Fibroblast of mammary gland (primary cell): ENCODE measurements around the gene CHST15.

ENCODE experiments used
- DNase-seq: peaks from one replicate; pipeline ENCODE4 v3.0.0-alpha.2; 2010; ENCODE audit warnings: low read depth
- H3K4me3 ChIP-seq: 2 replicates; pipeline ENCODE4 v1.5.1; 2011; ENCODE audit warnings: low read depth, mild to moderate bottlenecking, low read length, moderate library complexity; ENCODE audit not compliant: control insufficient read depth
- TF ChIP-seq, protein P1 (sequence below): conservative IDR thresholded peaks from 2 replicates; pipeline ENCODE4 v1.5.1; 2011; ENCODE audit warnings: low read depth, low read length, inconsistent platforms; ENCODE audit not compliant: control insufficient read depth, insufficient read depth

The CHST15 gene

DNA sequence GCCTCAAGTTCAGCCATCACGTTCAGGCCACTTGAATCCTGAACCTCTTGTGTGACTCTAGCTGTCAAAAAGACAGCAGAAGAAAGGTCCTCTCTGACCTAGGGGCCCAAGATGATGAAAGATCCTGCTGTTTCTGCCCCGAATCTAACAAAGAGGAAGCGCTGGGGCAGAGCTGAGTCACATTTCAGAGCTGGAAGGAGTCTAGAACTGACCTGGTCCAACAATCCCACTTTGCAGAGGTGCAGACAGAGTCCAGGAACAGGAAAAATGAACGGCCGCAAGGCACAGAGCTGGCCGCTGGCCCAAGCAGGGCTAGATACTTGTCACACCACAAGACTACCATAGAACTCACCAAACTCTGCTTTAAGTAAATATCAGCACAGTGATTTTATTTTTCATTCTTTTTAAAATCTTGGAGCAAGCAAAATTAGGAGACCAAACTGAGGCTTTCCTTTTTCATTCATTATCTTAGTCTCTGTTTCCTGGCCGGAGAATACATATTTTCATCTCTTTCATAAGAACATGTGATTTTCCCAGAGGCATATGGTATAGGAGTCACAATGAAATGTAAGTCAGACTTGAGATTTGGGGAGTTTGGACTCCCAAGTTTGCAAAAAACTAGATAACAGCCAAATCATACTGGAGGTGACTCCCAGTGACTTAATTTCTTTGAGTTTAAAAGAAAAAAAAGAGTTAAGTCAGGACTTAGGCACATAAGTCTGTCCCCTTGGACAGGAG is 52.8 kb downstream of the CHST15 start:
- no peak overlapping the region for H3K4me3 ChIP-seq
- TF ChIP-seq, protein P1, sequence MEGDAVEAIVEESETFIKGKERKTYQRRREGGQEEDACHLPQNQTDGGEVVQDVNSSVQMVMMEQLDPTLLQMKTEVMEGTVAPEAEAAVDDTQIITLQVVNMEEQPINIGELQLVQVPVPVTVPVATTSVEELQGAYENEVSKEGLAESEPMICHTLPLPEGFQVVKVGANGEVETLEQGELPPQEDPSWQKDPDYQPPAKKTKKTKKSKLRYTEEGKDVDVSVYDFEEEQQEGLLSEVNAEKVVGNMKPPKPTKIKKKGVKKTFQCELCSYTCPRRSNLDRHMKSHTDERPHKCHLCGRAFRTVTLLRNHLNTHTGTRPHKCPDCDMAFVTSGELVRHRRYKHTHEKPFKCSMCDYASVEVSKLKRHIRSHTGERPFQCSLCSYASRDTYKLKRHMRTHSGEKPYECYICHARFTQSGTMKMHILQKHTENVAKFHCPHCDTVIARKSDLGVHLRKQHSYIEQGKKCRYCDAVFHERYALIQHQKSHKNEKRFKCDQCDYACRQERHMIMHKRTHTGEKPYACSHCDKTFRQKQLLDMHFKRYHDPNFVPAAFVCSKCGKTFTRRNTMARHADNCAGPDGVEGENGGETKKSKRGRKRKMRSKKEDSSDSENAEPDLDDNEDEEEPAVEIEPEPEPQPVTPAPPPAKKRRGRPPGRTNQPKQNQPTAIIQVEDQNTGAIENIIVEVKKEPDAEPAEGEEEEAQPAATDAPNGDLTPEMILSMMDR, result no peak
- DNase-seq, result no peak

DNA sequence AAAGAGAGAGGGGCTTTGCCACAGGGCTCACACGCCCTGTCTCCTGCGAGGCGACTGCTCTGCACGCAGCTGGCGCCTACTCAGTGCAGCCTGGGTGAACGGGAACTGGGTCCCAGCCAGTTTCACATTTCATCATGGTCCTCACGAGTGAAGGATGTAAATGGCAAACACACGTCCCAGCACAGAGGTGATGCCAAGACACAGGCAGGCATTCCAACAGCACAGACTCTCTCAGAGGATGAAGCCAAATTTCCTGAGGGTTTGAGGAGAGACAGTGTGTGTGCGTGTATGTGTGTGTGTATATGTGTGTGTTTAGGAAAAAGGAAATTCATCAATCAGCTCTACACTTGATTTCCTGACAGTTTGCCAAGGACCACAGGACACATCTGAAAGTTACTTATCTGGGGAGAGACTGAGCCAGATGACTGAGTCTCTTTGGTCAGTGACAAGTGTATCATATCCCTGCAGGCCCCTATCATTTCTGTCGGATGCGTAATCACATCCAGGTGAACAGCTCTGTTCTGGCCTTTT is 53.9 kb downstream of the CHST15 start:
- TF ChIP-seq, protein P1, result no peak
- DNase-seq, result no peak
- H3K4me3 ChIP-seq, result no peak overlapping the region

DNA sequence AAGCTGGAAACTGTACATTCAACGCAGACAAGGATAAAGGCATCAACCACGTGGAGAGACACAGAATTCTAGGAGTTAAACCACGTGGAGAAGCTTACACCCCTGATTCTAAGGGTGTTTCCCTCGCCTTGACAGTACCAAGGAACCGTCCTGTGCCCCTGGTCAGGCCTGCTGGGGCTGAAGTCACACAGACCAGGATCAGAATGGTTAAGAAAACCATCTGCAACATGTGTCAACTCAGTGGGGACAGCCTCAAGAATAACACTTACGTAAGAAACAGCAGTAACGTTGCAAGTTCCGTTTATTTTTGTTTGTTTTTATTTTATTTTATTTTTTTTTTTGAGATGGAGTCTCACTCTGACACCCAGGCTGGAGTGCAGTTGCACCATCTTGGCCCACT is 55.6 kb downstream of the CHST15 start:
- no peak overlapping the region for H3K4me3 ChIP-seq
- TF ChIP-seq, protein P1, result no peak
- no peak for DNase-seq

DNA sequence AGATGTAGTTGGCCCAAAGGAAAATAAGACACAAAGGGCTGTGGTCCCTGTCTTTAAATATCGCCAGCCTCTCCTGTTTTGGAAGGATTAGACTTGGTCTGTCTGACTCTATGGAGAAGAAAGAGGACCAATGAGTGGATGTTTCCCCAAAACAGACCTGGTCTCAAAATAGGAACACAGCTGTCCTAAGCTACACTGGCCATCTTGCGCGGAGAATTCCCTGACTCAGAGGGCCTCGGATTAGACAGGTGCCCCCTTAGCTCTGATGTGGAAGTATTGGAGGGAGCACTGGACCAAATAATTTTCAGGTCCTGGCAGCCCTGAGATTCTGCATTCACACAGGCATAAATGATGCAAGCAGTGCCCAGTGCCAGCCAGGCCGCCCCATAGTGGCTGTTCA is 56.1 kb downstream of the CHST15 start:
- no peak for DNase-seq
- no peak overlapping the region for H3K4me3 ChIP-seq
- TF ChIP-seq, protein P1, result no peak

DNA sequence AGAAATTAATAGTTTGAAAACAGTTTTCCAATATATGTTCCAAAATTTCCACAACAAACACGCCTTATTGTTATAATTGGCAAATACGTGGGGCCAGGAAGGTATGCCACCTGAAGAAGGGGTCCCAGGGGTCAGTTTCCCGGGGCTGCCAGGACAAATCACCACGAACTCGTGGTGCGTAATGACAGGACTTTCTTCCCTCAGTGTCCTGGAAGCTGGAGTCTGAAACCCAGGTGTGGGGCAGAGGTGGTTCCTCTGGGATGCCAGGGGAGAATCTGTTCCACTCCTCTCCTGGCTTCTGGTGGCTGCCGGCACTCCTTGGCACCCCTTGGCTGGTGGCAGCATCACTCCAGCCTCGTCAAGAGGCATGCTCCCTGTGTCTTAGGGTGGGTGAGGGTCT is 56.7 kb downstream of the CHST15 start:
- DNase-seq, result no peak
- H3K4me3 ChIP-seq, result no peak overlapping the region
- TF ChIP-seq, protein P1, result no peak

GRCh38 chr10:124035928-124036558 is 57.4 kb downstream of the CHST15 start:
- TF ChIP-seq, protein P1, result no peak
- DNase-seq, result no peak
- H3K4me3 ChIP-seq, result no peak overlapping the region
